OCI-LY3 (cell line): ENCODE data around the gene MYH15.

Experiments used
- EZH2phosphoT487 ChIP-seq: fragments of 200-600 bp; shearing (Covaris generic); IDR thresholded peaks from 2 replicates; pipeline ENCODE4 v1.6.1; 2018; ENCODE audit warnings: antibody characterized with exemption, mixed run types, low read depth
- TF ChIP-seq, protein P1 (sequence below): fragments of 200-600, 300-600 bp; sonication (generic); IDR thresholded peaks from 2 replicates; pipeline ENCODE4 v1.5.1; 2014; ENCODE audit warnings: antibody characterized with exemption, low read length, low read depth

DNA sequence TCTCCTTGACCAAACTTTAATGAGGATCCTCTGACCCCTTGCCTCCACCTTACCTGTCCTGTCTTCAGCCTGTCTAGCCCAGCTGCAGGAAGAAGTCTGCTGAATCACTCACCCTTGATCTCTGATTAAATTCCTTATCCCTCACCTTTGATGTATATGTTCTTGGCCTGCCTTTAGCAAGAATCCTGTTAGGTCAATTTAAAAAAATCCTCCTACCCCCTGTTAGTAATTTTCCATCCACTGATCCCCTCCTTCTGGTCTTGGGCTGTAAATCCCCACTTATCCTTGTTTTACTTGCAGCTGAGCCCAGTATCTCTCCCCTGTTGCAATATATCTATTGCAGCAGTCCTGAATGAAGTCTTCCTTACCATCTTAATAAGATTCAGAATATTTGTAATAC lies 39.0 kb downstream of the MYH15 start:
- TF ChIP-seq, protein P1, sequence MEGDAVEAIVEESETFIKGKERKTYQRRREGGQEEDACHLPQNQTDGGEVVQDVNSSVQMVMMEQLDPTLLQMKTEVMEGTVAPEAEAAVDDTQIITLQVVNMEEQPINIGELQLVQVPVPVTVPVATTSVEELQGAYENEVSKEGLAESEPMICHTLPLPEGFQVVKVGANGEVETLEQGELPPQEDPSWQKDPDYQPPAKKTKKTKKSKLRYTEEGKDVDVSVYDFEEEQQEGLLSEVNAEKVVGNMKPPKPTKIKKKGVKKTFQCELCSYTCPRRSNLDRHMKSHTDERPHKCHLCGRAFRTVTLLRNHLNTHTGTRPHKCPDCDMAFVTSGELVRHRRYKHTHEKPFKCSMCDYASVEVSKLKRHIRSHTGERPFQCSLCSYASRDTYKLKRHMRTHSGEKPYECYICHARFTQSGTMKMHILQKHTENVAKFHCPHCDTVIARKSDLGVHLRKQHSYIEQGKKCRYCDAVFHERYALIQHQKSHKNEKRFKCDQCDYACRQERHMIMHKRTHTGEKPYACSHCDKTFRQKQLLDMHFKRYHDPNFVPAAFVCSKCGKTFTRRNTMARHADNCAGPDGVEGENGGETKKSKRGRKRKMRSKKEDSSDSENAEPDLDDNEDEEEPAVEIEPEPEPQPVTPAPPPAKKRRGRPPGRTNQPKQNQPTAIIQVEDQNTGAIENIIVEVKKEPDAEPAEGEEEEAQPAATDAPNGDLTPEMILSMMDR = no peak
- TF ChIP-seq EZH2phosphoT487 = no peak
